Transverse colon (tissue), 3 donors: Measurements from ENCODE around the gene PTPRN2.

Source experiments
- CTCF ChIP-seq, 5 experiments: fragments of 200-600 bp in 3 of 5; fragments of 450-650 bp in 2 of 5; sonication (generic) in 3 of 5; IDR thresholded peaks; 1 replicate in 2 of 5; 2 replicates in 3 of 5; pipeline ENCODE4 v1.5.1; 2016 to 2017; ENCODE audit warnings: antibody characterized with exemption in 5 of 5, inconsistent platforms in 3 of 5, mild to moderate bottlenecking in 2 of 5, moderate library complexity in 1 of 5
- EP300 ChIP-seq: sonication (generic); formaldehyde crosslinking; IDR thresholded peaks from one replicate; pipeline ENCODE4 v1.6.1; 2017; ENCODE audit warnings: antibody characterized with exemption, low read depth

- no peak for TF ChIP-seq CTCF (IDR thresholded peaks at IDR 0.05)
- TF ChIP-seq EP300, result no peak
Observed at GRCh38 chr7:157722137-157723060, 865.2 kb downstream of the PTPRN2 start.
